CD14-positive monocyte (primary cell): ENCODE results near the gene CMTM1. TPM values are rescaled to one million over a fixed set of nuclear protein-coding genes. Genes with fewer than 3 reads are reported as not detected.

ENCODE experiments used
- DNase-seq, 3 donors: peaks; one replicate each; pipeline ENCODE4 v3.0.0-alpha.2; 2011 to 2022
- H2AFZ ChIP-seq: 2 replicates; pipeline ENCODE4 v1.6.0; 2012; ENCODE audit warnings: mild to moderate bottlenecking, low read depth, low read length, inconsistent platforms; ENCODE audit not compliant: insufficient read depth, poor library complexity, severe bottlenecking
- H3K27ac ChIP-seq, 2 donors: 1 replicate in 1 of 2; 2 replicates in 1 of 2; pipeline ENCODE4 v1.5.1; 2012 to 2013; ENCODE audit warnings: low read length in 2 of 2, control low read depth in 1 of 2, inconsistent platforms in 1 of 2, low read depth in 1 of 2, mild to moderate bottlenecking in 1 of 2
- H3K27me3 ChIP-seq, 2 donors: one replicate each; pipeline versions ENCODE4 v1.6.0 to v1.6.1; 2011 to 2013; ENCODE audit warnings: low read length in 2 of 2; ENCODE audit not compliant: control insufficient read depth in 2 of 2, insufficient read depth in 2 of 2
- H3K36me3 ChIP-seq, 2 donors: replicated peaks in 1 of 2; 1 replicate in 1 of 2; 2 replicates in 1 of 2; pipeline versions ENCODE4 v1.5.1 to v1.6.1; 2012 to 2013; ENCODE audit warnings: low read length in 2 of 2, control low read depth in 1 of 2, inconsistent platforms in 1 of 2, mild to moderate bottlenecking in 1 of 2; ENCODE audit not compliant: insufficient read depth in 2 of 2, control insufficient read depth in 1 of 2
- H3K4me1 ChIP-seq, 2 donors: 1 replicate in 1 of 2; 2 replicates in 1 of 2; pipeline versions ENCODE4 v1.5.1 to v1.6.1; 2012 to 2013; ENCODE audit warnings: low read length in 2 of 2, control low read depth in 1 of 2, inconsistent platforms in 1 of 2, mild to moderate bottlenecking in 1 of 2, moderate library complexity in 1 of 2; ENCODE audit not compliant: insufficient read depth in 2 of 2, control insufficient read depth in 1 of 2
- H3K4me2 ChIP-seq: replicated peaks from 2 replicates; pipeline ENCODE3; 2012; ENCODE audit warnings: low read length, moderate library complexity, mild to moderate bottlenecking; ENCODE audit not compliant: poor library complexity, severe bottlenecking; ENCODE audit errors: extremely low read depth
- H3K4me3 ChIP-seq, 3 experiments: fragments of 200-600 bp in 1 of 3; sonication (generic) in 1 of 3; replicated peaks in 1 of 3; 1 replicate in 2 of 3; 2 replicates in 1 of 3; pipeline ENCODE4 v1.5.1; 2011 to 2013; ENCODE audit warnings: low read length in 3 of 3, mild to moderate bottlenecking in 3 of 3, control low read depth in 2 of 3, low read depth in 2 of 3, inconsistent platforms in 1 of 3, moderate library complexity in 1 of 3
- H3K79me2 ChIP-seq: 2 replicates; pipeline ENCODE4 v1.6.0; 2012; ENCODE audit warnings: mild to moderate bottlenecking, control low read depth, inconsistent platforms, low read length, moderate library complexity; ENCODE audit not compliant: insufficient read depth
- H3K9ac ChIP-seq: 2 replicates; pipeline ENCODE4 v1.6.0; 2017; ENCODE audit warnings: low read length, mild to moderate bottlenecking; ENCODE audit not compliant: insufficient read depth, poor library complexity, severe bottlenecking
- H3K9me3 ChIP-seq, 2 donors: replicated peaks in 1 of 2; 1 replicate in 1 of 2; 2 replicates in 1 of 2; pipeline versions ENCODE4 v1.5.1 to v1.6.1; 2012 to 2013; ENCODE audit warnings: low read length in 2 of 2, control low read depth in 1 of 2; ENCODE audit not compliant: control insufficient read depth in 1 of 2, insufficient read depth in 1 of 2
- H4K20me1 ChIP-seq: 2 replicates; pipeline ENCODE4 v1.6.0; 2012; ENCODE audit warnings: mild to moderate bottlenecking, low read length, control low read depth, moderate library complexity; ENCODE audit not compliant: insufficient read depth
- H3K27ac Mint-ChIP-seq, 7 donors: one replicate each; pipeline ENCODE4 v1.8.0; 2020; ENCODE audit warnings: mild to moderate bottlenecking in 7 of 7, mixed read lengths in 7 of 7, moderate library complexity in 6 of 7, inconsistent platforms in 2 of 7
- H3K27me3 Mint-ChIP-seq, 3 donors: one replicate each; pipeline ENCODE4 v1.8.0; 2021 to 2022; ENCODE audit warnings: low read depth in 3 of 3, mild to moderate bottlenecking in 3 of 3, mixed read lengths in 3 of 3, moderate library complexity in 3 of 3, inconsistent platforms in 1 of 3
- H3K36me3 Mint-ChIP-seq, 2 donors: one replicate each; pipeline ENCODE4 v1.8.0; 2020; ENCODE audit warnings: mixed read lengths in 2 of 2, inconsistent platforms in 1 of 2, mild to moderate bottlenecking in 1 of 2
- H3K4me1 Mint-ChIP-seq: one replicate; pipeline ENCODE4 v1.8.0; 2020; ENCODE audit warnings: mild to moderate bottlenecking, mixed read lengths
- H3K4me3 Mint-ChIP-seq, 2 donors: one replicate each; pipeline ENCODE4 v1.8.0; 2020; ENCODE audit warnings: mild to moderate bottlenecking in 2 of 2, mixed read lengths in 2 of 2, moderate library complexity in 1 of 2
- H3K9me3 Mint-ChIP-seq, 7 donors: one replicate each; pipeline ENCODE4 v1.8.0; 2020 to 2022; ENCODE audit warnings: mixed read lengths in 7 of 7, mild to moderate bottlenecking in 6 of 7, moderate library complexity in 6 of 7, inconsistent platforms in 2 of 7
- CTCF ChIP-seq: fragments of 200-600 bp; IDR thresholded peaks from one replicate; pipeline ENCODE4 v1.8.0; 2022; ENCODE audit warnings: antibody characterized with exemption, mild to moderate bottlenecking
- WGBS: methylation state at CpG from one replicate; pipeline ENCODE4 v1.1.5; 2013; ENCODE audit warnings: missing lambda C conversion rate; ENCODE audit not compliant: insufficient coverage; 5-methylcytosine and 5-hydroxymethylcytosine counted together
- intact Hi-C, 2 donors: fragments of 100-400 bp; cut with micrococcal nuclease; formaldehyde crosslinking; loops; one replicate each; pipeline versions ENCODE4 v1.15.0 to v1.15.1; 2023
- polyA plus RNA-seq, 3 donors: library from polyadenylated mRNA; depleted of rRNA in 1 of 3; unstranded in 2 of 3; stranded (reverse) in 1 of 3; fragments of 300-500 nt in 2 of 3; fragments of >200 nt in 1 of 3; fragmentation: Illumina TruSeq in 2 of 3; gene quantifications; 1 replicate in 2 of 3; 2 replicates in 1 of 3; pipeline ENCODE4 v1.2.3, GENCODE V29; 2012 to 2021

Gene CMTM1
- polyA plus RNA-seq, 3 donors: 1.6 to 3.3 (median 2.5) TPM

- Histone ChIP-seq H3K27ac (no peak overlapping the region), H2AFZ (no peak overlapping the region), H3K4me3 (no peak overlapping the region), H3K4me1 (peaks cover 46 to 53% of the 10 kb centered on the region in 2 donors), H3K36me3 (no peaks in the 10 kb centered on the region), H3K27me3 (no peaks in the 10 kb centered on the region), H4K20me1 (no peaks in the 10 kb centered on the region), H3K79me2 (no peaks in the 10 kb centered on the region), H3K4me2 (no peak overlapping the region), H3K9me3 (no peaks in the 10 kb centered on the region), H3K9ac (no peak overlapping the region)
- 92% methylated on average over 2 of the region's 3 CpGs for WGBS
- H3K4me3 Mint-ChIP-seq: peak overlapping the region in 1 of 2 donors; percentile 48
- no peak for DNase-seq
- H3K4me1 Mint-ChIP-seq: peaks cover 52% of the 10 kb centered on the region
- peaks cover 0 to 6% (median 2%) of the 10 kb centered on the region in 7 donors for H3K9me3 Mint-ChIP-seq
- TF ChIP-seq CTCF: no peak
- peaks cover 2 to 5% of the 10 kb centered on the region in 2 donors for H3K36me3 Mint-ChIP-seq
- H3K27me3 Mint-ChIP-seq: peaks cover 0 to 6% (median 3%) of the 10 kb centered on the region in 3 donors
- H3K27ac Mint-ChIP-seq: peak overlapping the region in 1 of 7 donors; percentile 66
- intact Hi-C loops: no loop called here
Measured at GRCh38 chr16:66592241-66592640, 26.0 kb downstream of the CMTM1 start.

GRCh38 chr16:66592814-66593213, 26.6 kb downstream of the CMTM1 start:
- H3K4me1 ChIP-seq: peaks cover 40 to 48% of the 10 kb centered on the region in 2 donors
- H3K36me3 ChIP-seq: no peaks in the 10 kb centered on the region
- no peak for DNase-seq
- H3K9me3 ChIP-seq: no peaks in the 10 kb centered on the region
- H3K79me2 ChIP-seq: no peaks in the 10 kb centered on the region
- no peak overlapping the region for H3K27ac Mint-ChIP-seq
- intact Hi-C loops: no loop called here
- H3K27ac ChIP-seq: no peak overlapping the region
- H3K27me3 Mint-ChIP-seq: peaks cover 0 to 7% (median 3%) of the 10 kb centered on the region in 3 donors
- no peak overlapping the region for H3K4me2 ChIP-seq
- H3K4me3 ChIP-seq: no peak overlapping the region
- H3K9me3 Mint-ChIP-seq: peaks cover 0 to 6% (median 2%) of the 10 kb centered on the region in 7 donors
- peaks cover 50% of the 10 kb centered on the region for H3K4me1 Mint-ChIP-seq
- H3K36me3 Mint-ChIP-seq: peaks cover 0 to 5% of the 10 kb centered on the region in 2 donors
- TF ChIP-seq CTCF: no peak
- H4K20me1 ChIP-seq: no peaks in the 10 kb centered on the region
- no peak overlapping the region for H2AFZ ChIP-seq
- WGBS: no CpG with 5 or more reads among the region's 3 CpGs
- H3K4me3 Mint-ChIP-seq: no peak overlapping the region
- no peaks in the 10 kb centered on the region for H3K27me3 ChIP-seq
- no peak overlapping the region for H3K9ac ChIP-seq
